ENCODE measurements around the gene MYCBPAP.

DNA sequence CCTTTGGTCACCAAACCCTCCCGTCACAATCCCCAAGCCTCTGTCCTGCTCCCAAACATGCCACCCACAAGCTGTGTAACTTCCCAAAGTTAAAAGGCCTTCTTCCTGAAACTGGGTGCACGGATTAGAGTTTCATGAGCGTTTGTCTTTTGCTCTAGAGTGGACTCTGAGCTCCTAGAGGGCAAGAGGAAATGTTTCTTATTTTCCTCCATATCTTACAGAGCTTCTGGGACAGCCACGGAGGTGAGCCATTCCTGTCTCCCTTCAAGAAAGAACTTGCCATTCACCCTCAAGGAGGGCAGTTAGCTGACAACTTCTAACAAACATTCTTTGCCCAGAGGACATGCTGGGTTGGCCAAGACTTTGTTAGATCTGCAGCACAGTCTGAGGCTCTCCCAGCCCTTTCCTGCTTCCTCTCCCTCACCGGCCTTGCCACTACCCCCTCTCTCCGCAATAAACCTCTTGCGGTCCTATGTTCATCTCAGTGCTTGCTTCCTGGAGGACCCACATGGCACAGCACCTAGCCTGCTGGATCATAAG lies 2.6 kb upstream of the MYCBPAP start:
- TF ChIP-seq, protein P1, sequence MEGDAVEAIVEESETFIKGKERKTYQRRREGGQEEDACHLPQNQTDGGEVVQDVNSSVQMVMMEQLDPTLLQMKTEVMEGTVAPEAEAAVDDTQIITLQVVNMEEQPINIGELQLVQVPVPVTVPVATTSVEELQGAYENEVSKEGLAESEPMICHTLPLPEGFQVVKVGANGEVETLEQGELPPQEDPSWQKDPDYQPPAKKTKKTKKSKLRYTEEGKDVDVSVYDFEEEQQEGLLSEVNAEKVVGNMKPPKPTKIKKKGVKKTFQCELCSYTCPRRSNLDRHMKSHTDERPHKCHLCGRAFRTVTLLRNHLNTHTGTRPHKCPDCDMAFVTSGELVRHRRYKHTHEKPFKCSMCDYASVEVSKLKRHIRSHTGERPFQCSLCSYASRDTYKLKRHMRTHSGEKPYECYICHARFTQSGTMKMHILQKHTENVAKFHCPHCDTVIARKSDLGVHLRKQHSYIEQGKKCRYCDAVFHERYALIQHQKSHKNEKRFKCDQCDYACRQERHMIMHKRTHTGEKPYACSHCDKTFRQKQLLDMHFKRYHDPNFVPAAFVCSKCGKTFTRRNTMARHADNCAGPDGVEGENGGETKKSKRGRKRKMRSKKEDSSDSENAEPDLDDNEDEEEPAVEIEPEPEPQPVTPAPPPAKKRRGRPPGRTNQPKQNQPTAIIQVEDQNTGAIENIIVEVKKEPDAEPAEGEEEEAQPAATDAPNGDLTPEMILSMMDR (IDR thresholded peaks at IDR 0.05) = no peak
- no peak for TF ChIP-seq POLR2A (IDR thresholded peaks at IDR 0.05)

Data from right lobe of liver (tissue), 4 donors.